HEK293 (cell line): ENCODE data around the gene MMP23B.

Source experiments
- CTCF ChIA-PET: fragments of 350-600 bp; formaldehyde crosslinking; extraction: SDS; loops from one replicate; lab custom pipeline; 2021; ENCODE audit warnings: antibody characterized with exemption; lab: Yijun Ruan, JAX
- POLR2A ChIA-PET: fragments of 300-600 bp; formaldehyde crosslinking; extraction: SDS; loops from one replicate; lab custom pipeline; 2020; ENCODE audit warnings: antibody characterized with exemption, inconsistent platforms; lab: Yijun Ruan, JAX
- H3K27ac ChIP-seq: fragments of 200-500 bp; sonication (Bioruptor generic); 2 replicates; pipeline ENCODE4 v1.5.1; 2014; ENCODE audit warnings: low read depth, low read length, control low read depth, inconsistent platforms; ENCODE audit errors: extremely low read depth
- H3K36me3 ChIP-seq, 2 experiments: fragments of 200-500 bp in 1 of 2; sonication (Bioruptor generic) in 1 of 2; 1 replicate in 1 of 2; 2 replicates in 1 of 2; pipeline ENCODE4 v1.5.1; 2014 to 2017; ENCODE audit warnings: inconsistent platforms in 2 of 2, low read length in 2 of 2; ENCODE audit not compliant: control insufficient read depth in 2 of 2, insufficient read depth in 1 of 2
- H3K4me1 ChIP-seq: fragments of 200-500 bp; sonication (Bioruptor generic); 2 replicates; pipeline ENCODE4 v1.5.1; 2014; ENCODE audit warnings: mild to moderate bottlenecking, low read length, inconsistent platforms; ENCODE audit not compliant: control insufficient read depth, insufficient read depth
- H3K4me3 ChIP-seq: 2 replicates; pipeline ENCODE4 v1.5.1; 2011; ENCODE audit warnings: low read depth, mild to moderate bottlenecking, control low read depth, low read length, moderate library complexity
- H3K9me3 ChIP-seq: fragments of 200-500 bp; sonication (Bioruptor generic); 2 replicates; pipeline ENCODE4 v1.5.1; 2014; ENCODE audit warnings: low read depth, low read length, inconsistent platforms; ENCODE audit not compliant: control insufficient read depth, insufficient read depth
- ATF2 ChIP-seq: fragments of 450-650 bp; formaldehyde crosslinking; IDR thresholded peaks from 2 replicates; pipeline ENCODE4 v1.5.1; 2016; ENCODE audit warnings: missing biosample characterization, missing genetic modification characterization, low read depth
- BCL6B ChIP-seq: fragments of 450-650 bp; formaldehyde crosslinking; IDR thresholded peaks from 2 replicates; pipeline ENCODE4 v1.5.1; 2017; ENCODE audit warnings: missing biosample characterization, missing genetic modification characterization
- MYNN ChIP-seq: fragments of 450-650 bp; formaldehyde crosslinking; IDR thresholded peaks from 2 replicates; pipeline ENCODE4 v1.5.1; 2016; ENCODE audit warnings: missing biosample characterization, missing genetic modification characterization, borderline replicate concordance
- RBAK ChIP-seq: fragments of 450-650 bp; formaldehyde crosslinking; IDR thresholded peaks from 2 replicates; pipeline ENCODE4 v1.5.1; 2016; ENCODE audit warnings: missing biosample characterization, missing genetic modification characterization
- TCF7L2 ChIP-seq: IDR thresholded peaks from 2 replicates; pipeline ENCODE4 v1.6.1; 2011; ENCODE audit warnings: low read depth, mild to moderate bottlenecking, inconsistent platforms, low read length, moderate library complexity, borderline replicate concordance
- ZBTB20 ChIP-seq: fragments of 450-650 bp; formaldehyde crosslinking; IDR thresholded peaks from 2 replicates; pipeline ENCODE4 v1.5.1; 2016; ENCODE audit warnings: missing biosample characterization, missing genetic modification characterization
- ZFP69B ChIP-seq: fragments of 450-650 bp; formaldehyde crosslinking; IDR thresholded peaks from 2 replicates; pipeline ENCODE4 v1.5.1; 2016; ENCODE audit warnings: missing biosample characterization, missing genetic modification characterization
- ZIC2 ChIP-seq: fragments of 450-650 bp; formaldehyde crosslinking; IDR thresholded peaks from 2 replicates; pipeline ENCODE4 v1.5.1; 2016; ENCODE audit warnings: missing biosample characterization, missing genetic modification characterization
- ZNF132 ChIP-seq: fragments of 450-650 bp; formaldehyde crosslinking; IDR thresholded peaks from 2 replicates; pipeline ENCODE4 v1.5.1; 2017; ENCODE audit warnings: missing biosample characterization, missing genetic modification characterization, borderline replicate concordance
- ZNF398 ChIP-seq: fragments of 450-650 bp; formaldehyde crosslinking; IDR thresholded peaks from 2 replicates; pipeline ENCODE4 v1.5.1; 2017; ENCODE audit warnings: missing biosample characterization, missing genetic modification characterization
- ZNF571 ChIP-seq: fragments of 450-650 bp; formaldehyde crosslinking; IDR thresholded peaks from 2 replicates; pipeline ENCODE4 v1.5.0; 2017; ENCODE audit warnings: missing biosample characterization, missing genetic modification characterization
- ZNF645 ChIP-seq: fragments of 450-650 bp; formaldehyde crosslinking; IDR thresholded peaks from 2 replicates; pipeline ENCODE4; 2016; ENCODE audit warnings: missing biosample characterization, missing genetic modification characterization
- ZNF658 ChIP-seq: fragments of 450-650 bp; formaldehyde crosslinking; IDR thresholded peaks from 2 replicates; pipeline ENCODE4; 2016; ENCODE audit warnings: missing biosample characterization, missing genetic modification characterization
- ZNF704 ChIP-seq: fragments of 450-650 bp; formaldehyde crosslinking; IDR thresholded peaks from 2 replicates; pipeline ENCODE4 v1.5.1; 2016; ENCODE audit warnings: missing biosample characterization, missing genetic modification characterization
- ZSCAN18 ChIP-seq: fragments of 450-650 bp; formaldehyde crosslinking; IDR thresholded peaks from 2 replicates; pipeline ENCODE4 v1.5.1; 2016; ENCODE audit warnings: missing biosample characterization, missing genetic modification characterization
- ZSCAN23 ChIP-seq: fragments of 450-650 bp; formaldehyde crosslinking; IDR thresholded peaks from 2 replicates; pipeline ENCODE4 v1.5.1; 2016; ENCODE audit warnings: missing biosample characterization, missing genetic modification characterization
- ZSCAN4 ChIP-seq: fragments of 450-650 bp; formaldehyde crosslinking; IDR thresholded peaks from 2 replicates; pipeline ENCODE4 v1.5.1; 2017; ENCODE audit warnings: missing biosample characterization, missing genetic modification characterization

MMP23B gene

GRCh38 chr1:1582585-1583346 lies 49.2 kb upstream of the MMP23B start:
- ChIA-PET CTCF (no interaction called here), POLR2A (interaction anchor here (0.6 kb wide), 1 partner anchor 21 kb away, joined by 9 read pairs; no protein-coding TSS in a partner anchor)
- no peaks in the 10 kb centered on the region for H3K36me3 ChIP-seq

GRCh38 chr1:1583347-1584010 lies 48.5 kb upstream of the MMP23B start:
- TF ChIP-seq BCL6B (no peak), RBAK (tag by site-specific recombination) (no peak), ZSCAN18 (no peak), ZNF571 (tag by site-specific recombination) (no peak)
- ChIA-PET CTCF (no interaction called here), POLR2A (interaction anchor here (0.6 to 0.7 kb wide), 2 partner anchors 20 to 48 kb away, joined by 3 to 9 read pairs; no protein-coding TSS in a partner anchor)
- Histone ChIP-seq H3K4me1 (no peaks in the 10 kb centered on the region), H3K9me3 (no peaks in the 10 kb centered on the region), H3K36me3 (no peaks in the 10 kb centered on the region), H3K4me3 (no peak overlapping the region), H3K27ac (no peak overlapping the region)

More at GRCh38 chr1:1582585-1583346, 49.2 kb upstream of the MMP23B start:
- TF ChIP-seq ZNF658 (no peak), TCF7L2 (no peak), ZFP69B (tag by site-specific recombination) (no peak), RBAK (tag by site-specific recombination) (peak; percentile 75; the same call in 1 of the 2 replicates)
- TF ChIP-seq, all 188 proteins: peak for 1
- Histone ChIP-seq H3K4me3 (no peak overlapping the region), H3K9me3 (no peaks in the 10 kb centered on the region), H3K27ac (no peak overlapping the region), H3K4me1 (no peaks in the 10 kb centered on the region)

GRCh38 chr1:1591452-1591851 lies 40.5 kb upstream of the MMP23B start:
- H3K4me3 ChIP-seq = no peak overlapping the region
- H3K27ac ChIP-seq = no peak overlapping the region
- no peaks in the 10 kb centered on the region for H3K36me3 ChIP-seq
- no peaks in the 10 kb centered on the region for H3K4me1 ChIP-seq
- CTCF ChIA-PET = no interaction called here
- H3K9me3 ChIP-seq = no peaks in the 10 kb centered on the region
- POLR2A ChIA-PET = no interaction called here
- TF ChIP-seq ZSCAN4 (tag by site-specific recombination) (no peak), ZNF645 (tag by site-specific recombination) (no peak), ZIC2 (tag by site-specific recombination) (peak; percentile 25; the same call in 1 of the 2 replicates), MYNN (tag by site-specific recombination) (no peak), ATF2 (tag by site-specific recombination) (peak; percentile 67), ZNF132 (no peak), ZBTB20 (no peak), ZNF398 (tag by site-specific recombination) (no peak), ZNF704 (tag by site-specific recombination) (no peak), ZSCAN23 (no peak)
